KBM-7 (cell line): Measurements from ENCODE around the gene OR2AE1.

ENCODE experiments used
- DNase-seq: peaks from one replicate; pipeline ENCODE4 v3.0.0-alpha.2; 2015
- in situ Hi-C: fragments of 300-500 bp; cut with MboI; formaldehyde crosslinking; loops from 2 replicates; pipeline ENCODE4 v1.14.3; 2020; ENCODE audit warnings: low sequenced_read_pairs, low pct_unique_long_range_greater_than_20kb, mixed read lengths

Gene OR2AE1

DNA sequence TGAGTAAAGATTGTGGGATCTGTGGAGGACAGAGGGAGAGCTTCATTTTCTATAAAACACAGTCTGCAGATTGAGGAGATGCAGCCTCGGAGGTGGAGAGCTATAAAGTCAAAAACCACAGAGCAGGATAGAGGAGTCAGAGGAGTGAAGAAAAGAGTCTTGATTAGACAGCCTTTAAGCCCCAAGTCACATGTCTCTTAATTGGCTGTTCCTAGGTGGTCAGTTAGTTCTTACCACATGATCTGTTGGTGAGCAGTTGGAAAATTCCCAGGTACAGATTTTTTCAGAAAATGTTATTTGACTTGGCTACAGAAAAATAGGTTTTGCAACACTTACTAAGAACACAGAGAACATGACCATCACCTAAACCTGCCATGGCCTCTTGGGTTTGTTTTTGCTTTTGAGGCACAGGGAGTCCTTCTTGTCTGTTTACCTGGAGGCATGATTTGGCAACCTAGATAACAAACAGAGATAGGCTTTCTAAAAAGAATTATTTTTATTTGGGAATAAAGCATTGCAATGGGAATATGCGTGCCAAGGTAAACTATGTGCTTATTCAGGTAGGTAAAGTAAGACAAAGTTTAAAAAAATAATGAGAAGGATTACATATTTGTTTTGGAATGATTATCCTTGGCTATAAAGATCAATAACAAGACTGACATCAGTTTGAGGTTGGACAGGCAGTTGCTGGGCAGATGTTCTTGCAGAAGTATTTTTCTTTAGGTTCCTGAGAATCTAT lies 49.6 kb downstream of the OR2AE1 start:
- in situ Hi-C loops: no loop called here
- no peak for DNase-seq
